Measurements from ENCODE around the gene CDC16. TPM values are rescaled to one million over a fixed set of nuclear protein-coding genes. Genes with fewer than 3 reads are reported as not detected.
"Not testable (repeated sequence)": the region's sequence is repeated elsewhere in the genome, so short reads cannot be mapped to it uniquely, and the experiment has no call there.

Gene CDC16
- total RNA-seq, result 80.4 and 86.1 TPM in 2 replicates

DNA sequence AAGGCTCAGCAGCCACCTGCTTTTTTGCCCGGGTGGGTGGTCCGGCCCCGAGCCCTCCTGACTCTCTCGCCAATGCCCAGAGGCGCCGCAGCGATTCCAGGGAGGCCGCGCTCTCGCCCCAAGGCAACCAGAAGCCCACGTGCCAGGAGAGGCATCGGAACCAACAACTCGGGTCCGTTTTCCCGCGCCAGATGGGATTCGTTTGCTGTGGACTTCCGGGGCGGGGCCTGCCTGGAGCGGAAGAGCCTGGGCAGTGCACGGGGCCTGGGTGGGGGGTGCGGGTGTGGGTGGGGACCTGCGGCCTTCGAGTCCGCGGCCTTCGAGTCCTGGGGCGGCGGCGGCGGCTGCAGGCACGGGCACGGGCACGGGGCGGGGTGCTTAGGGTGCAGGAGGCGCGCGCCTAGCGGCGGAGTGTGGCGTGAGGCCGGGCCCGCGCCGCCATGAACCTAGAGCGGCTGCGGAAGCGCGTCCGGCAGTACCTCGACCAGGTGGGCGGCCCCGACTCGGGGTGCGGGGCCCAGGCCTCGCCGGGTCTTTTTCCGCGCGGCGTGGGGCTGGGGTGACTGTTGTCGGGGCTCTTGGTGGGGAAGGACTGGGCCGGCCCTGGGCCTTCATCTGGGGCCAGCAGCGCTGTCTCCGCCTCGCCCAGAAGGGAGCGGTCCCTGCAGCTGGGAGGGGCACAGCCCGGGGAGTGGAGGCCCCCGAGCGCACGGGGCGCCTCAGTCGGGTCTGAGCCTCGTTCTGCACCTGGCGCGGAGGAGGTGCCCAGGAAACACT, at the start of gene CDC16:
Gene CDC16 (plus strand): TSS at position 253 of the 777 bp plus-strand sequence. CDS start 188 bp downstream, at position 441.
- Mint-ChIP-seq H3K4me3 (ENCODE audit: low read depth) (peak within 1 kb of the TSS; percentile 87), H3K27ac (peak within 1 kb of the TSS; percentile 78), H3K4me1 (ENCODE audit: low read depth) (peaks cover 35% of the 10 kb centered on the region), H3K9me3 (peaks cover 5% of the 10 kb centered on the region), H3K27me3 (ENCODE audit: low read depth) (peaks cover 9% of the 10 kb centered on the region), H3K36me3 (ENCODE audit: low read depth) (peaks cover 37% of the 10 kb centered on the region)
- peak; percentile 76 for DNase-seq (ENCODE audit: low spot score)
- intact Hi-C loops (cut with micrococcal nuclease), result loop anchor here (1.0 to 5.0 kb wide), 4 partner anchors 46 to 418 kb away; partner anchors contain the start of gene UPF3A

DNA sequence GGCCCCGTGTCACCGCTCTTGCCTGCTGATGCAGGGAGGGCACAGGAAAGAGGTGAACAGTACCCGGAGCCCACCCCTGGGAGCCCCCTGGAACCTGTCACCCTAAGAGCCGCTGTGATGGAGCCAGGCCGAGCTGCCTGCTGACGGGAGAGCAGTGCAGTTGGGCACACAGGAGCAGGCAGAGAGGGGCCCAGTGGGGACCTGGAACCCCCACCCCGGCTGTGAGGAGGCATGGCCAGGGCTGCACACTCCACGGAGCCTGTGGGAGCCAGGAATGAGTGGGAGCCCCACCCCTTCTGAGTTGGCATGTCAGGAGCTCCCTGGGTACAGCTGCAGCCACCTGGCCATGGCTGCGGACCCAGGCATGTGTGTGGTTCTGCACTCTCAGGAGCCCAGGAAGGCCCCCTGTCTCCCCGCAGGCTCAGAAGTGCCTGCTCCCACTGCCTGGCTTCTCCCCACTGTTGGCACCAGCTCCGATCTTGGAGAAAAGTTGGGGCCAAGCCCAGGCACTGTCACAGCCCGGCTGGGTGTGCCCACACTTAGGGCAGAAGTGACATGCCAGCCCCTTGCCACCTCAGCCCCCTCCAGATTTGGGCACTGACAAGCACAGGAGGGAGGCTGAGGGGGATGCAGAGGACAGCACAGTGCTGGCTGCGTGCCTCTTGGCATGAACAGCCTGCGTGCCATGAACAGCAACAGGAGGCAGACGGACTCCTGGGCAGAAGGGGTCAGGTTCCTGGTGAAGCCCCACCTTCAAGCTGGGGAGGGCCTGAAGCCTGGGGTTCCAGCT, 49.3 kb upstream of the CDC16 start:
- intact Hi-C loops (cut with micrococcal nuclease), result no loop called here
- Mint-ChIP-seq H3K27ac (no peak overlapping the region), H3K4me3 (ENCODE audit: low read depth) (no peak overlapping the region), H3K4me1 (ENCODE audit: low read depth) (peaks cover 1% of the 10 kb centered on the region), H3K27me3 (ENCODE audit: low read depth) (peaks cover 9% of the 10 kb centered on the region), H3K9me3 (peaks cover 29% of the 10 kb centered on the region), H3K36me3 (ENCODE audit: low read depth) (no peaks in the 10 kb centered on the region)
- DNase-seq (ENCODE audit: low spot score), result no peak

DNA sequence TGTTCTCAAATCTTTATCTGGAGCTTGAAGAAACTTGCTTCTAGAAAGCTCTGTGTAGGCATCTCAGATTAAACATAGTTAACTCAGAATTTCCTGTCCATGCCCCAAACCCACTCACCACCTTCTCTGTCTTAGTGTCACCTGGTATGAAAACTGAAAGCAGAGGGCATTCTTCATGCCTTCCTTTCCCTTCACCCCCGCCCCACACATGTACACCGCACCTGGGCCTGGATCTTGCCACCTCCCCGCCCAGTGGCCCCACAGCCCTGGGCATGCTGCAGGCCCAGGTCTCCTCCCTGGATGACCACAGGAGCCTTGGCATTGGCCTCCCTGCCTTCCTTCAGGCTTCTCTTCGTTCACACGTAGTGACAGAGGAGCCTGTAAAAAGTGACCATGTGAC, 39.8 kb upstream of the CDC16 start:
- Mint-ChIP-seq H3K27ac (no peak overlapping the region), H3K9me3 (peaks cover 6% of the 10 kb centered on the region), H3K27me3 (ENCODE audit: low read depth) (peaks cover 15% of the 10 kb centered on the region), H3K36me3 (ENCODE audit: low read depth) (no peaks in the 10 kb centered on the region), H3K4me1 (ENCODE audit: low read depth) (peaks cover 6% of the 10 kb centered on the region), H3K4me3 (ENCODE audit: low read depth) (no peak overlapping the region)
- intact Hi-C loops (cut with micrococcal nuclease), result no loop called here
- DNase-seq (ENCODE audit: low spot score), result no peak

- Mint-ChIP-seq H3K27ac (no peak overlapping the region), H3K9me3 (no peaks in the 10 kb centered on the region), H3K36me3 (ENCODE audit: low read depth) (no peaks in the 10 kb centered on the region), H3K4me1 (ENCODE audit: low read depth) (peaks cover 6% of the 10 kb centered on the region), H3K27me3 (ENCODE audit: low read depth) (peaks cover 5% of the 10 kb centered on the region), H3K4me3 (ENCODE audit: low read depth) (no peak overlapping the region)
- intact Hi-C loops (cut with micrococcal nuclease), result no loop called here
- no peak for DNase-seq (ENCODE audit: low spot score)
Measured at GRCh38 chr13:114196629-114197028, 38.1 kb upstream of the CDC16 start.

GRCh38 chr13:114198556-114198955, 36.1 kb upstream of the CDC16 start:
- no peak for DNase-seq (ENCODE audit: low spot score)
- H3K9me3 Mint-ChIP-seq, result no peaks in the 10 kb centered on the region
- H3K27ac Mint-ChIP-seq, result no peak overlapping the region
- no peak overlapping the region for H3K4me3 Mint-ChIP-seq (ENCODE audit: low read depth)
- intact Hi-C loops (cut with micrococcal nuclease), result no loop called here
- no peaks in the 10 kb centered on the region for H3K36me3 Mint-ChIP-seq (ENCODE audit: low read depth)
- peaks cover 6% of the 10 kb centered on the region for H3K4me1 Mint-ChIP-seq (ENCODE audit: low read depth)
- peaks cover 5% of the 10 kb centered on the region for H3K27me3 Mint-ChIP-seq (ENCODE audit: low read depth)

DNA sequence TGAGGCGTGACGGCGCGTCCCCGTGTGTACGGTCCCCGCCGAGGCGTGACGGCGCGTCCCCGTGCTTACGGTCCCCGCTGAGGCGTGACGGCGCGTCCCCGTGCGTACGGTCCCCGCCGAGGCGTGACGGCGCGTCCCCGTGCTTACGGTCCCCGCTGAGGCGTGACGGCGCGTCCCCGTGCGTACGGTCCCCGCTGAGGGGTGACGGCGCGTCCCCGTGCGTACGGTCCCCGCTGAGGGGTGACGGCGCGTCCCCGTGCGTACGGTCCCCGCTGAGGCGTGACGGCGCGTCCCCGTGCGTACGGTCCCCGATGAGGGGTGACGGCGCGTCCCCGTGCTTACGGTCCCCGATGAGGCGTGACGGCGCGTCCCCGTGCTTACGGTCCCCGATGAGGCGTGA, 35.2 kb upstream of the CDC16 start:
- H3K4me1 Mint-ChIP-seq (ENCODE audit: low read depth); H3K4me3 Mint-ChIP-seq (ENCODE audit: low read depth); H3K36me3 Mint-ChIP-seq (ENCODE audit: low read depth); H3K27ac Mint-ChIP-seq; H3K9me3 Mint-ChIP-seq; intact Hi-C loops (cut with micrococcal nuclease); DNase-seq (ENCODE audit: low spot score); H3K27me3 Mint-ChIP-seq (ENCODE audit: low read depth): not testable (repeated sequence)

GRCh38 chr13:114199954-114200353, 34.7 kb upstream of the CDC16 start:
- Mint-ChIP-seq H3K36me3 (ENCODE audit: low read depth) (no peaks in the 10 kb centered on the region), H3K4me1 (ENCODE audit: low read depth) (peaks cover 7% of the 10 kb centered on the region), H3K4me3 (ENCODE audit: low read depth) (no peak overlapping the region), H3K27me3 (ENCODE audit: low read depth) (peaks cover 5% of the 10 kb centered on the region), H3K27ac (no peak overlapping the region), H3K9me3 (no peaks in the 10 kb centered on the region)
- no peak for DNase-seq (ENCODE audit: low spot score)
- intact Hi-C loops (cut with micrococcal nuclease), result no loop called here

GRCh38 chr13:114200399-114200911, 34.2 kb upstream of the CDC16 start:
- intact Hi-C loops (cut with micrococcal nuclease), result no loop called here
- Mint-ChIP-seq H3K9me3 (no peaks in the 10 kb centered on the region), H3K27me3 (ENCODE audit: low read depth) (peaks cover 5% of the 10 kb centered on the region), H3K4me1 (ENCODE audit: low read depth) (peaks cover 4% of the 10 kb centered on the region), H3K27ac (no peak overlapping the region), H3K4me3 (ENCODE audit: low read depth) (no peak overlapping the region), H3K36me3 (ENCODE audit: low read depth) (no peaks in the 10 kb centered on the region)
- DNase-seq (ENCODE audit: low spot score), result no peak

GRCh38 chr13:114202581-114202980, 32.1 kb upstream of the CDC16 start:
- no peak for DNase-seq (ENCODE audit: low spot score)
- Mint-ChIP-seq H3K27ac (no peak overlapping the region), H3K9me3 (no peaks in the 10 kb centered on the region), H3K27me3 (ENCODE audit: low read depth) (peaks cover 2% of the 10 kb centered on the region), H3K4me3 (ENCODE audit: low read depth) (no peak overlapping the region), H3K36me3 (ENCODE audit: low read depth) (no peaks in the 10 kb centered on the region), H3K4me1 (ENCODE audit: low read depth) (peaks cover 4% of the 10 kb centered on the region)
- intact Hi-C loops (cut with micrococcal nuclease), result no loop called here

DNA sequence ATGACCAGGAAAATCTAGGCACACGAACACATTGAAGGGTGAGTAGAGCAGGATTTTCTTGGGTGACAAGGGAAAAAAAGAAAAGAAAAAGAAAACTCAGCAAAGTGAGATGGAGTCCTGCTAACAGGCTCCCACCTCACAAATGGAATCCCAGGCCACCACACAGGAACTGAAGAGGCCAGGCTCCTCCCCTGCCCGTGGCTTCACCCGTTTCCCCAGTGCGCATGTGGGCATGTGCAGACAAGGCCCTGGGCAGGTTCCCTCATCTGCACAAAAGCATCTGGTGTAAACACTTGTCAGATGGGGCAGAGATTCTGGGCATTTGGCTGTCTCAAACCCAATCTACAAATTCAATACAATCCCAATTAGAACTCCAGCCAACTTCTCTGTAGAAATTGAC, 31.2 kb upstream of the CDC16 start:
- Mint-ChIP-seq H3K4me3 (ENCODE audit: low read depth) (no peak overlapping the region), H3K36me3 (ENCODE audit: low read depth) (no peaks in the 10 kb centered on the region), H3K27me3 (ENCODE audit: low read depth) (peaks cover 2% of the 10 kb centered on the region), H3K9me3 (no peaks in the 10 kb centered on the region), H3K27ac (no peak overlapping the region), H3K4me1 (ENCODE audit: low read depth) (peaks cover 4% of the 10 kb centered on the region)
- no peak for DNase-seq (ENCODE audit: low spot score)
- intact Hi-C loops (cut with micrococcal nuclease), result no loop called here

GRCh38 chr13:114204894-114205293, 29.8 kb upstream of the CDC16 start:
- Mint-ChIP-seq H3K4me3 (ENCODE audit: low read depth) (no peak overlapping the region), H3K9me3 (no peaks in the 10 kb centered on the region), H3K36me3 (ENCODE audit: low read depth) (no peaks in the 10 kb centered on the region), H3K27me3 (ENCODE audit: low read depth) (peaks cover 2% of the 10 kb centered on the region), H3K4me1 (ENCODE audit: low read depth) (peaks cover 4% of the 10 kb centered on the region), H3K27ac (no peak overlapping the region)
- no peak for DNase-seq (ENCODE audit: low spot score)
- intact Hi-C loops (cut with micrococcal nuclease), result no loop called here

GRCh38 chr13:114208134-114208533, 26.6 kb upstream of the CDC16 start:
- Mint-ChIP-seq H3K27me3 (ENCODE audit: low read depth) (peaks cover 9% of the 10 kb centered on the region), H3K4me1 (ENCODE audit: low read depth) (peaks cover 4% of the 10 kb centered on the region), H3K27ac (no peak overlapping the region), H3K4me3 (ENCODE audit: low read depth) (no peak overlapping the region), H3K36me3 (ENCODE audit: low read depth) (no peaks in the 10 kb centered on the region), H3K9me3 (no peaks in the 10 kb centered on the region)
- intact Hi-C loops (cut with micrococcal nuclease), result no loop called here
- DNase-seq (ENCODE audit: low spot score), result no peak
